ENCODE measurements around the gene PHOSPHO2. TPM values are rescaled to one million over a fixed set of nuclear protein-coding genes. Genes with fewer than 3 reads are reported as not detected.

The PHOSPHO2 gene
- polyA plus RNA-seq, 1 donor (not counting 4 experiments of a cell fraction or from before 2014, with no cell fraction given), result 2.9 TPM

GRCh38 chr2:169664600-169664977, 29.7 kb upstream of the PHOSPHO2 start:
- Histone ChIP-seq H3K79me2 (ENCODE audit: control insufficient read depth, insufficient read depth, low read length) (no peaks in the 10 kb centered on the region), H3K9me3 (ENCODE audit: control insufficient read depth, low read depth, low read length) (no peaks in the 10 kb centered on the region), H3K27ac (ENCODE audit: control insufficient read depth, insufficient read depth, low read length) (no peak overlapping the region), H3K4me1 (ENCODE audit: control insufficient read depth, extremely low read depth, insufficient read depth, low read length) (no peaks in the 10 kb centered on the region), H3K9me1 (ENCODE audit: control insufficient read depth, extremely low read depth, insufficient read depth, low read length) (no peaks in the 10 kb centered on the region), H4K20me1 (ENCODE audit: control insufficient read depth, extremely low read depth, insufficient read depth, low read length) (no peaks in the 10 kb centered on the region), H3K4me2 (ENCODE audit: control insufficient read depth, extremely low read depth, insufficient read depth, low read depth, low read length) (no peak overlapping the region), H3K27me3 (ENCODE audit: control insufficient read depth, extremely low read depth, insufficient read depth, low read length) (peaks cover 3% of the 10 kb centered on the region), H3K9ac (ENCODE audit: control insufficient read depth, extremely low read depth, insufficient read depth, low read length) (no peak overlapping the region), H2AFZ (ENCODE audit: control insufficient read depth, low read length) (no peak overlapping the region), H3K36me3 (ENCODE audit: control insufficient read depth in 2 of 2, extremely low read depth in 1 of 2, insufficient read depth in 2 of 2, low read length in 2 of 2) (no peaks in the 10 kb centered on the region), H3K4me3 (ENCODE audit: control insufficient read depth in 2 of 3, extremely low read depth in 1 of 3, insufficient read depth in 2 of 3, low read depth in 1 of 3, low read length in 3 of 3) (no peak overlapping the region)
- no peak for TF ChIP-seq CTCF (optimal IDR thresholded peaks at IDR 0.05 in 1 of 3, IDR thresholded peaks at IDR 0.05 in 1 of 3, conservative IDR thresholded peaks at IDR 0.05 in 1 of 3; ENCODE audit: extremely low read depth in 1 of 3, insufficient read depth in 2 of 3, low read length in 3 of 3)
- no peak for TF ChIP-seq EZH2 (IDR thresholded peaks at IDR 0.05; ENCODE audit: low read length)
- dilution Hi-C loops (cut with MboI; ENCODE audit: extremely low pct_ligation_motif_present, low sequenced_read_pairs), result no loop called here
- FAIRE-seq, result no peak
- DNase-seq (ENCODE audit: low read depth, low spot score), result no peak

- H2AFZ ChIP-seq (ENCODE audit: control insufficient read depth, low read length), result no peak overlapping the region
- H3K9ac ChIP-seq (ENCODE audit: control insufficient read depth, extremely low read depth, insufficient read depth, low read length), result no peak overlapping the region
- dilution Hi-C loops (cut with MboI; ENCODE audit: extremely low pct_ligation_motif_present, low sequenced_read_pairs), result no loop called here
- H4K20me1 ChIP-seq (ENCODE audit: control insufficient read depth, extremely low read depth, insufficient read depth, low read length), result no peaks in the 10 kb centered on the region
- FAIRE-seq, result no peak
- H3K36me3 ChIP-seq (ENCODE audit: control insufficient read depth in 2 of 2, extremely low read depth in 1 of 2, insufficient read depth in 2 of 2, low read length in 2 of 2), result no peaks in the 10 kb centered on the region
- H3K27ac ChIP-seq (ENCODE audit: control insufficient read depth, insufficient read depth, low read length), result no peak overlapping the region
- no peak overlapping the region for H3K4me3 ChIP-seq (ENCODE audit: control insufficient read depth in 2 of 3, extremely low read depth in 1 of 3, insufficient read depth in 2 of 3, low read depth in 1 of 3, low read length in 3 of 3)
- no peaks in the 10 kb centered on the region for H3K79me2 ChIP-seq (ENCODE audit: control insufficient read depth, insufficient read depth, low read length)
- H3K27me3 ChIP-seq (ENCODE audit: control insufficient read depth, extremely low read depth, insufficient read depth, low read length), result peaks cover 3% of the 10 kb centered on the region
- no peaks in the 10 kb centered on the region for H3K4me1 ChIP-seq (ENCODE audit: control insufficient read depth, extremely low read depth, insufficient read depth, low read length)
- no peaks in the 10 kb centered on the region for H3K9me1 ChIP-seq (ENCODE audit: control insufficient read depth, extremely low read depth, insufficient read depth, low read length)
- H3K9me3 ChIP-seq (ENCODE audit: control insufficient read depth, low read depth, low read length), result no peaks in the 10 kb centered on the region
- no peak overlapping the region for H3K4me2 ChIP-seq (ENCODE audit: control insufficient read depth, extremely low read depth, insufficient read depth, low read depth, low read length)
- no peak for DNase-seq (ENCODE audit: low read depth, low spot score)
- no peak for TF ChIP-seq CTCF (optimal IDR thresholded peaks at IDR 0.05 in 1 of 3, IDR thresholded peaks at IDR 0.05 in 1 of 3, conservative IDR thresholded peaks at IDR 0.05 in 1 of 3; ENCODE audit: extremely low read depth in 1 of 3, insufficient read depth in 2 of 3, low read length in 3 of 3)
- no peak for TF ChIP-seq EZH2 (IDR thresholded peaks at IDR 0.05; ENCODE audit: low read length)
Measured at GRCh38 chr2:169664978-169665930, 29.0 kb upstream of the PHOSPHO2 start.
